GM18499 (cell line): ENCODE measurements around the gene SLC9B2.
"Not testable (repeated sequence)": the region's sequence is repeated elsewhere in the genome, so short reads cannot be mapped to it uniquely, and the experiment has no call there.

ENCODE experiments used
- ATAC-seq: cut with Tn5 transposase; IDR thresholded peaks from one replicate; pipeline ENCODE4 v1.9.1; 2021; ENCODE audit warnings: moderate number of reproducible peaks; ENCODE audit not compliant: insufficient read depth, unreplicated experiment

SLC9B2 gene

GRCh38 chr4:103024996-103025395 is 51.6 kb downstream of the SLC9B2 start:
- no peak for ATAC-seq

- no peak for ATAC-seq
These were observed 55.4 kb downstream of the SLC9B2 start for GRCh38 chr4:103021120-103021519.

GRCh38 chr4:103019308-103020124 is 57.0 kb downstream of the SLC9B2 start, which contains the start of gene SLC9B1:
TSS of gene SLC9B1 (minus strand) at chr4:103019705. CDS start at chr4:102991711, 27,994 bp downstream.
- peak; percentile 82 for ATAC-seq

- ATAC-seq: no peak
These were observed 57.9 kb downstream of the SLC9B2 start for GRCh38 chr4:103018391-103019307.

GRCh38 chr4:103012551-103012950 is 64.0 kb downstream of the SLC9B2 start:
- no peak for ATAC-seq

GRCh38 chr4:103012060-103012459 is 64.5 kb downstream of the SLC9B2 start:
- ATAC-seq: no peak

- ATAC-seq: no peak
These were observed 65.1 kb downstream of the SLC9B2 start for GRCh38 chr4:103011378-103012025.

- ATAC-seq: no peak
These were observed 65.8 kb downstream of the SLC9B2 start for GRCh38 chr4:103010804-103011203.

- ATAC-seq: peak; percentile 90
These were observed 67.5 kb downstream of the SLC9B2 start for GRCh38 chr4:103008875-103009729.

GRCh38 chr4:103002551-103002950 is 74.0 kb downstream of the SLC9B2 start:
- ATAC-seq: no peak

GRCh38 chr4:102994803-102995202 is 81.8 kb downstream of the SLC9B2 start:
- no peak for ATAC-seq

- not testable (repeated sequence) for ATAC-seq
These were observed 82.6 kb downstream of the SLC9B2 start for GRCh38 chr4:102993985-102994384.

- ATAC-seq: no peak
These were observed 88.0 kb downstream of the SLC9B2 start for GRCh38 chr4:102988429-102989020.

GRCh38 chr4:102981005-102981404 is 95.6 kb downstream of the SLC9B2 start:
- no peak for ATAC-seq
